GM21360 (cell line): Measurements from ENCODE around the gene LBX2.

Experiments used
- ATAC-seq: cut with Tn5 transposase; IDR thresholded peaks from one replicate; pipeline ENCODE4 v1.9.1; 2021; ENCODE audit warnings: mild to moderate bottlenecking, moderate library complexity; ENCODE audit not compliant: unreplicated experiment

The LBX2 gene

GRCh38 chr2:74499267-74499939 lies at the start of gene LBX2:
Gene LBX2 (minus strand): TSS chr2:74499603. CDS start chr2:74499537, 66 bp downstream.
- ATAC-seq = no peak

- no peak for ATAC-seq
Measured at GRCh38 chr2:74548285-74548899, 49.0 kb upstream of the LBX2 start.

GRCh38 chr2:74546004-74546403 lies 46.6 kb upstream of the LBX2 start:
- ATAC-seq = no peak

- ATAC-seq = no peak
Measured at GRCh38 chr2:74544634-74545033, 45.2 kb upstream of the LBX2 start.

GRCh38 chr2:74542978-74543377 lies 43.6 kb upstream of the LBX2 start:
- ATAC-seq = no peak

- ATAC-seq = no peak
Measured at GRCh38 chr2:74540291-74540690, 40.9 kb upstream of the LBX2 start.

GRCh38 chr2:74538881-74539339 lies 39.5 kb upstream of the LBX2 start:
- no peak for ATAC-seq

- no peak for ATAC-seq
Measured at GRCh38 chr2:74537140-74537539, 37.7 kb upstream of the LBX2 start.

GRCh38 chr2:74536166-74536950 lies 37.0 kb upstream of the LBX2 start:
- ATAC-seq = no peak

- ATAC-seq = no peak
Measured at GRCh38 chr2:74535440-74535965, 36.1 kb upstream of the LBX2 start.

GRCh38 chr2:74534411-74534810 lies 35.0 kb upstream of the LBX2 start:
- no peak for ATAC-seq

GRCh38 chr2:74533464-74533863 lies 34.1 kb upstream of the LBX2 start:
- no peak for ATAC-seq

- no peak for ATAC-seq
Measured at GRCh38 chr2:74532222-74532621, 32.8 kb upstream of the LBX2 start.

- ATAC-seq = no peak
Measured at GRCh38 chr2:74531666-74532065, 32.3 kb upstream of the LBX2 start.

- ATAC-seq = peak; percentile 16
Measured at GRCh38 chr2:74530239-74531187, 31.1 kb upstream of the LBX2 start.

- peak; percentile 71 for ATAC-seq
Measured at GRCh38 chr2:74529357-74530238, 30.2 kb upstream of the LBX2 start, which contains the start of the genes AUP1 and HTRA2. Gene AUP1 (minus strand): TSS chr2:74529706. CDS start chr2:74529629, 77 bp downstream. Gene HTRA2 (plus strand): TSS chr2:74529933. CDS start chr2:74530007, 74 bp downstream.

GRCh38 chr2:74528600-74529356 lies 29.4 kb upstream of the LBX2 start:
- peak; percentile 4 for ATAC-seq

- no peak for ATAC-seq
Measured at GRCh38 chr2:74527741-74528140, 28.3 kb upstream of the LBX2 start.
